Panc1 (cell line): ENCODE results near the gene ARFRP1. TPM values are rescaled to one million over a fixed set of nuclear protein-coding genes. Genes with fewer than 3 reads are reported as not detected.

ENCODE experiments used
- ATAC-seq: fragments of 200-7000 bp; cut with Tn5 transposase; 2 replicates; pipeline ENCODE4 v1.9.1; 2020; ENCODE audit warnings: mild to moderate bottlenecking, moderate library complexity
- BruUV-seq: library from RNA; stranded (reverse); fragments of 400-500 nt; replicated peaks from 2 replicates; lab custom pipeline; 2021; lab: Mats Ljungman, UMichigan
- CTCF ChIA-PET: fragments of 300-600 bp; sonication (Branson Sonifier 250); formaldehyde crosslinking; loops from one replicate; lab custom pipeline; 2022; ENCODE audit warnings: antibody characterized with exemption; lab: Charles Lee
- POLR2A ChIA-PET: fragments of 300-600 bp; sonication (Branson Sonifier 250); formaldehyde crosslinking; loops from one replicate; lab custom pipeline; 2022; ENCODE audit warnings: antibody characterized with exemption; lab: Charles Lee
- DNase-seq: peaks from one replicate; pipeline ENCODE4 v3.0.0-alpha.2; 2010; ENCODE audit warnings: low read depth, low spot score
- H3K27ac ChIP-seq: 2 replicates; pipeline ENCODE4 v1.5.1; 2011; ENCODE audit warnings: mild to moderate bottlenecking, low read length, inconsistent platforms
- H3K27me3 ChIP-seq: fragments of 200-500 bp; sonication (Bioruptor generic); 2 replicates; pipeline ENCODE4 v1.6.0; 2014; ENCODE audit warnings: low read length, inconsistent platforms; ENCODE audit not compliant: control insufficient read depth, insufficient read depth
- H3K36me3 ChIP-seq: fragments of 200-500 bp; sonication (Bioruptor generic); 2 replicates; pipeline ENCODE4 v1.5.1; 2014; ENCODE audit warnings: inconsistent platforms, mild to moderate bottlenecking, low read length, moderate library complexity; ENCODE audit not compliant: control insufficient read depth, insufficient read depth
- H3K4me1 ChIP-seq: 2 replicates; pipeline ENCODE4 v1.5.1; 2011; ENCODE audit warnings: inconsistent platforms, mild to moderate bottlenecking, low read length, moderate library complexity; ENCODE audit not compliant: control insufficient read depth, insufficient read depth
- H3K4me3 ChIP-seq, 2 experiments: 2 replicates each; pipeline ENCODE4 v1.5.1; 2011 to 2012; ENCODE audit warnings: low read depth in 2 of 2, low read length in 2 of 2, mild to moderate bottlenecking in 2 of 2, inconsistent platforms in 1 of 2, moderate library complexity in 1 of 2
- H3K9me3 ChIP-seq: fragments of 200-500 bp; sonication (Bioruptor generic); 2 replicates; pipeline ENCODE4 v1.5.1; 2014; ENCODE audit warnings: low read depth, mild to moderate bottlenecking, inconsistent platforms, low read length, moderate library complexity; ENCODE audit not compliant: control insufficient read depth, insufficient read depth
- POLR2AphosphoS5 ChIP-seq: IDR thresholded peaks from 2 replicates; pipeline ENCODE4 v1.6.1; 2012; ENCODE audit warnings: mild to moderate bottlenecking, low read depth, low read length, moderate library complexity
- SIN3A ChIP-seq: IDR thresholded peaks from 2 replicates; pipeline ENCODE4 v1.6.1; 2012; ENCODE audit warnings: low read depth, mild to moderate bottlenecking, low read length, moderate library complexity, borderline replicate concordance; ENCODE audit not compliant: insufficient read depth
- TCF7L2 ChIP-seq: IDR thresholded peaks from 2 replicates; pipeline ENCODE4 v1.6.1; 2011; ENCODE audit warnings: mild to moderate bottlenecking, low read depth, low read length, inconsistent platforms
- in situ Hi-C: cut with HindIII; loops from 2 replicates; pipeline ENCODE4 v1.10.0; 2016; ENCODE audit warnings: low sequenced_read_pairs, low pct_unique_long_range_greater_than_20kb
- intact Hi-C: fragments of 100-400 bp; cut with micrococcal nuclease; formaldehyde crosslinking; loops from one replicate; pipeline ENCODE4 v1.10.0; 2022; ENCODE audit not compliant: unreplicated experiment
- total RNA-seq: library from RNA; stranded (reverse); gene quantifications from one replicate; pipeline ENCODE4 v1.2.1, GENCODE V29; 2021; ENCODE audit not compliant: unreplicated experiment
- TF ChIP-seq, protein P1 (sequence below), 2 experiments: IDR thresholded peaks; 2 replicates each; pipeline ENCODE4 v1.6.1; 2011 to 2012; ENCODE audit warnings: low read depth in 2 of 2, control low read depth in 1 of 2, low read length in 1 of 2, mild to moderate bottlenecking in 1 of 2, moderate library complexity in 1 of 2; ENCODE audit not compliant: insufficient read depth in 1 of 2
- TF ChIP-seq, protein P2 (sequence below): fragments of 450-650 bp; IDR thresholded peaks from 2 replicates; pipeline ENCODE4 v1.5.1; 2017; ENCODE audit warnings: mild to moderate bottlenecking

The ARFRP1 gene
- total RNA-seq, 1 experiment from 2014 or later, result 57.9 TPM

DNA sequence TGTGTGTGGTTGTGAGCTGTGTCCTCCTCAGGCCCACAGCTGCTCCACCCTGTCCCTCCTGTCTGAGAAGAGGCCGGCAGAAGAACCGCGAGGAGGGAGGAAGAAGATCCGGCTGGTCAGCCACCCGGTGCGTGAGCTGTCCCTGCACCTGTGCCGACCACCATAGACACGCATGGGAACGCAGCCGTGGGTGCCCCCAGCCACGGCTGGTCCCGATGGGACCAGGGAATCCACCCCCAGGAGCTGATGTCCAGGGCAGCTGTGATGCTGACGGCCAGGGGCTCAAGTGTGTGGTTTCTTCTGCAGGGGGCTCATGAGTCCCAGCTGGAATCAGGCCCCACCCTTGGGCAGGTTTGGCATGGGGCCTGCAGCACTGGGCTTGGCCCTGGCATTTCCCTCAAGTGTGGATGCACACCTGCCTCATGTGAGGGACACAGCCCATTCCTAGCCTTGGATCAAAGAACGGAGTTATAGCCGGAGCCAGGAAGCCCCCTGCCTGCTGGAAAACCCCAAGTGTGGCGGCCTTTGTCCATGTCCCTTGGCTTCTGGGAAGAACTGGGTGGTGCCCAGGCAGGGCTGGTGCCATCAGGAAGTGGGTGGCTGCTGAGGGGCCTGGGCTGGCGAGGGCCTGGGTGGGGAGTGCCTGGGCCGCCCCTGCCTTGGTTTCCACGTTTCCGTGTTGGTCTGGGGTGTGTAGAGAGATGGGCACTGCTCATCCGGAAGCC, 15.9 kb downstream of the ARFRP1 start:
- POLR2A ChIA-PET, result no interaction called here
- no peaks in the 10 kb centered on the region for H3K9me3 ChIP-seq
- BruUV-seq, result no TSS peak
- peak overlapping the region; percentile 34; the same call in 1 of the 2 replicates for H3K27ac ChIP-seq
- CTCF ChIA-PET, result no interaction called here
- no peak for TF ChIP-seq SIN3A
- no peak; the same call in 1 of the 2 replicates for TF ChIP-seq POLR2AphosphoS5
- TF ChIP-seq, protein P1, sequence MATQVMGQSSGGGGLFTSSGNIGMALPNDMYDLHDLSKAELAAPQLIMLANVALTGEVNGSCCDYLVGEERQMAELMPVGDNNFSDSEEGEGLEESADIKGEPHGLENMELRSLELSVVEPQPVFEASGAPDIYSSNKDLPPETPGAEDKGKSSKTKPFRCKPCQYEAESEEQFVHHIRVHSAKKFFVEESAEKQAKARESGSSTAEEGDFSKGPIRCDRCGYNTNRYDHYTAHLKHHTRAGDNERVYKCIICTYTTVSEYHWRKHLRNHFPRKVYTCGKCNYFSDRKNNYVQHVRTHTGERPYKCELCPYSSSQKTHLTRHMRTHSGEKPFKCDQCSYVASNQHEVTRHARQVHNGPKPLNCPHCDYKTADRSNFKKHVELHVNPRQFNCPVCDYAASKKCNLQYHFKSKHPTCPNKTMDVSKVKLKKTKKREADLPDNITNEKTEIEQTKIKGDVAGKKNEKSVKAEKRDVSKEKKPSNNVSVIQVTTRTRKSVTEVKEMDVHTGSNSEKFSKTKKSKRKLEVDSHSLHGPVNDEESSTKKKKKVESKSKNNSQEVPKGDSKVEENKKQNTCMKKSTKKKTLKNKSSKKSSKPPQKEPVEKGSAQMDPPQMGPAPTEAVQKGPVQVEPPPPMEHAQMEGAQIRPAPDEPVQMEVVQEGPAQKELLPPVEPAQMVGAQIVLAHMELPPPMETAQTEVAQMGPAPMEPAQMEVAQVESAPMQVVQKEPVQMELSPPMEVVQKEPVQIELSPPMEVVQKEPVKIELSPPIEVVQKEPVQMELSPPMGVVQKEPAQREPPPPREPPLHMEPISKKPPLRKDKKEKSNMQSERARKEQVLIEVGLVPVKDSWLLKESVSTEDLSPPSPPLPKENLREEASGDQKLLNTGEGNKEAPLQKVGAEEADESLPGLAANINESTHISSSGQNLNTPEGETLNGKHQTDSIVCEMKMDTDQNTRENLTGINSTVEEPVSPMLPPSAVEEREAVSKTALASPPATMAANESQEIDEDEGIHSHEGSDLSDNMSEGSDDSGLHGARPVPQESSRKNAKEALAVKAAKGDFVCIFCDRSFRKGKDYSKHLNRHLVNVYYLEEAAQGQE (IDR thresholded peaks at IDR 0.05; ENCODE audit: insufficient read depth in 1 of 2, low read depth in 2 of 2, low read length in 1 of 2), result no peak
- no peak for TF ChIP-seq TCF7L2
- TF ChIP-seq, protein P2, sequence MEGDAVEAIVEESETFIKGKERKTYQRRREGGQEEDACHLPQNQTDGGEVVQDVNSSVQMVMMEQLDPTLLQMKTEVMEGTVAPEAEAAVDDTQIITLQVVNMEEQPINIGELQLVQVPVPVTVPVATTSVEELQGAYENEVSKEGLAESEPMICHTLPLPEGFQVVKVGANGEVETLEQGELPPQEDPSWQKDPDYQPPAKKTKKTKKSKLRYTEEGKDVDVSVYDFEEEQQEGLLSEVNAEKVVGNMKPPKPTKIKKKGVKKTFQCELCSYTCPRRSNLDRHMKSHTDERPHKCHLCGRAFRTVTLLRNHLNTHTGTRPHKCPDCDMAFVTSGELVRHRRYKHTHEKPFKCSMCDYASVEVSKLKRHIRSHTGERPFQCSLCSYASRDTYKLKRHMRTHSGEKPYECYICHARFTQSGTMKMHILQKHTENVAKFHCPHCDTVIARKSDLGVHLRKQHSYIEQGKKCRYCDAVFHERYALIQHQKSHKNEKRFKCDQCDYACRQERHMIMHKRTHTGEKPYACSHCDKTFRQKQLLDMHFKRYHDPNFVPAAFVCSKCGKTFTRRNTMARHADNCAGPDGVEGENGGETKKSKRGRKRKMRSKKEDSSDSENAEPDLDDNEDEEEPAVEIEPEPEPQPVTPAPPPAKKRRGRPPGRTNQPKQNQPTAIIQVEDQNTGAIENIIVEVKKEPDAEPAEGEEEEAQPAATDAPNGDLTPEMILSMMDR, result no peak
- in situ Hi-C loops, result no loop called here
- H3K4me3 ChIP-seq, result no peak overlapping the region
- ATAC-seq (no peak), DNase-seq (no peak)
- peaks cover 23% of the 10 kb centered on the region for H3K4me1 ChIP-seq
- H3K27me3 ChIP-seq, result no peaks in the 10 kb centered on the region
- intact Hi-C loops, result no loop called here
- H3K36me3 ChIP-seq, result no peaks in the 10 kb centered on the region

DNA sequence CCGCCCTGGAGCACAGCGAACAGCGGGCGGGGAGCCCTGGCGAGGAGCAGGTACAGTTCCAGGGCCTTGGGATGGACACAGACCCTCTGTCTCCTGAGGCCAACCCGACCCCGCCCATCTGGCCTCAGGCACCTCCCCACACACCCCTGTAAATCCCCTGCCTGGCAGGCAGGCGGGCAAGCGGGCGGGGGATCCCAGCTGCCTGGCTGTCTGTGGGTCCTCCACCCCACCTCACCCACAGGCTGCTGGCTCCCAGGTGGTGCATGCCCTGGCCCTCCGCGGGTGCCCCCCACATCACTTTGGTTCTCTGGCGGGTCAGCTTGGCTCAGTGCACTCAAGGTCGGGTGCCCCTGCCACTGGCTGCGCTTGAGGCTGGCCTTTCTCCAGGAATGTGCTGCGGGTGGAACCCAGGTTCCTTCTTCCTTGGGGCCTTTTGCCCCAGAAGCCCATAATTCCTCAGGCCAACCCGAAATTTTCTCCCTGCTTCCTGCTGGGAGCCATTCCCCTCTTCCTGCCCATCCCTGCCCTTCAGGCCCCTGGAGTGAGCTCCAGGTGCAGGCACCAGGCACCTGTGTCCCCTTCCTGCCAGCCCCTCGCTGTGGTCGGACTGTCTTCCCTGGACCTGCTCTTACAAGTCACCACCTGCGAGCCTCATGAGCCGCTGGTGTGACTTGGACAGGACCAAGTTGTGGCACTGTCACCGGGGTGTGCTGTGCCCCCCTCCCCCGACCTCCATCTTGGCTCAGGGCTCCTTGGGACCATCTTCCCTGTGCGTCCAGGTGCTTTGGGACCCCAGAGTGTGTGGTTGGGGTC, 16.7 kb downstream of the ARFRP1 start:
- intact Hi-C loops (no loop called here), in situ Hi-C loops (no loop called here)
- DNase-seq, result no peak
- H3K27ac ChIP-seq, result peak overlapping the region; percentile 57
- H3K4me3 ChIP-seq, result no peak overlapping the region
- no peaks in the 10 kb centered on the region for H3K36me3 ChIP-seq
- peak; percentile 8; the same call in 1 of the 2 replicates for ATAC-seq
- H3K27me3 ChIP-seq, result no peaks in the 10 kb centered on the region
- no peaks in the 10 kb centered on the region for H3K9me3 ChIP-seq
- TF ChIP-seq TCF7L2, result no peak
- TF ChIP-seq POLR2AphosphoS5, result no peak; the same call in 1 of the 2 replicates
- TF ChIP-seq SIN3A, result no peak
- TF ChIP-seq, protein P1 (IDR thresholded peaks at IDR 0.05; ENCODE audit: insufficient read depth in 1 of 2, low read depth in 2 of 2, low read length in 1 of 2), result no peak
- TF ChIP-seq, protein P2, result no peak
- ChIA-PET POLR2A (no interaction called here), CTCF (no interaction called here)
- BruUV-seq, result no TSS peak
- peaks cover 28% of the 10 kb centered on the region for H3K4me1 ChIP-seq
